Stimulated activated CD8-positive, alpha-beta memory T cell treated with anti-CD3 and anti-CD28 coated beads, Interleukin-15, amount 100 ng/mL, for 24 hours (primary cell): ENCODE results near the gene TFF3.

Experiments
- DNase-seq: peaks from one replicate; pipeline ENCODE4 v3.0.0-alpha.2; 2020; ENCODE audit warnings: low read depth

Gene TFF3

GRCh38 chr21:42289926-42290325 lies 25.3 kb downstream of the TFF3 start:
- DNase-seq, result no peak

- no peak for DNase-seq
Measured at GRCh38 chr21:42288962-42289361, 26.2 kb downstream of the TFF3 start.

GRCh38 chr21:42287193-42288083 lies 27.8 kb downstream of the TFF3 start:
- DNase-seq, result no peak

- DNase-seq, result no peak
Measured at GRCh38 chr21:42286416-42286815, 28.8 kb downstream of the TFF3 start.

- no peak for DNase-seq
Measured at GRCh38 chr21:42285569-42286245, 29.5 kb downstream of the TFF3 start.

- no peak for DNase-seq
Measured at GRCh38 chr21:42282715-42283114, 32.5 kb downstream of the TFF3 start.

- no peak for DNase-seq
Measured at GRCh38 chr21:42282021-42282420, 33.2 kb downstream of the TFF3 start.

- DNase-seq, result no peak
Measured at GRCh38 chr21:42281181-42281680, 34.0 kb downstream of the TFF3 start.

- DNase-seq, result no peak
Measured at GRCh38 chr21:42280356-42281180, 34.6 kb downstream of the TFF3 start.

- DNase-seq, result no peak
Measured at GRCh38 chr21:42279888-42280287, 35.3 kb downstream of the TFF3 start.

- no peak for DNase-seq
Measured at GRCh38 chr21:42279341-42279871, 35.8 kb downstream of the TFF3 start.

- no peak for DNase-seq
Measured at GRCh38 chr21:42278451-42279149, 36.6 kb downstream of the TFF3 start.

GRCh38 chr21:42277593-42277992 lies 37.6 kb downstream of the TFF3 start:
- DNase-seq, result no peak

GRCh38 chr21:42276526-42277154 lies 38.6 kb downstream of the TFF3 start:
- DNase-seq, result no peak

GRCh38 chr21:42276076-42276475 lies 39.1 kb downstream of the TFF3 start:
- DNase-seq, result no peak

GRCh38 chr21:42272984-42273600 lies 42.1 kb downstream of the TFF3 start:
- no peak for DNase-seq

- no peak for DNase-seq
Measured at GRCh38 chr21:42272109-42272962, 42.9 kb downstream of the TFF3 start.

GRCh38 chr21:42271065-42271464 lies 44.1 kb downstream of the TFF3 start:
- DNase-seq, result no peak

- no peak for DNase-seq
Measured at GRCh38 chr21:42269386-42269785, 45.8 kb downstream of the TFF3 start.
